HG03571 (cell line): Measurements from ENCODE around the gene AGPAT3.

Source experiments
- ATAC-seq: cut with Tn5 transposase; IDR thresholded peaks from one replicate; pipeline ENCODE4 v1.9.1; 2021; ENCODE audit not compliant: unreplicated experiment

Gene AGPAT3

GRCh38 chr21:43905726-43906455, 40.9 kb downstream of the AGPAT3 start:
- ATAC-seq, result no peak

GRCh38 chr21:43906585-43907370, 41.8 kb downstream of the AGPAT3 start:
- no peak for ATAC-seq

- ATAC-seq, result no peak
Measured at GRCh38 chr21:43907751-43908150, 42.7 kb downstream of the AGPAT3 start.

- ATAC-seq, result no peak
Measured at GRCh38 chr21:43908167-43908566, 43.1 kb downstream of the AGPAT3 start.

GRCh38 chr21:43909741-43910400, 44.8 kb downstream of the AGPAT3 start:
- ATAC-seq, result no peak

GRCh38 chr21:43910460-43910859, 45.4 kb downstream of the AGPAT3 start:
- ATAC-seq, result no peak

GRCh38 chr21:43911015-43911934, 46.3 kb downstream of the AGPAT3 start:
- ATAC-seq, result no peak

- no peak for ATAC-seq
Measured at GRCh38 chr21:43911935-43912487, 47.0 kb downstream of the AGPAT3 start.

- no peak for ATAC-seq
Measured at GRCh38 chr21:43912500-43912899, 47.5 kb downstream of the AGPAT3 start.

- no peak for ATAC-seq
Measured at GRCh38 chr21:43912910-43913309, 47.9 kb downstream of the AGPAT3 start.

- ATAC-seq, result no peak
Measured at GRCh38 chr21:43913928-43914327, 48.9 kb downstream of the AGPAT3 start.

- no peak for ATAC-seq
Measured at GRCh38 chr21:43916076-43916475, 51.1 kb downstream of the AGPAT3 start.

GRCh38 chr21:43916691-43917514, 51.9 kb downstream of the AGPAT3 start:
- ATAC-seq, result no peak

- no peak for ATAC-seq
Measured at GRCh38 chr21:43917515-43918384, 52.7 kb downstream of the AGPAT3 start.

- no peak for ATAC-seq
Measured at GRCh38 chr21:43918385-43918947, 53.4 kb downstream of the AGPAT3 start.

GRCh38 chr21:43919283-43919682, 54.3 kb downstream of the AGPAT3 start:
- no peak for ATAC-seq

GRCh38 chr21:43919871-43920801, 55.1 kb downstream of the AGPAT3 start:
- ATAC-seq, result no peak
